ENCODE results near the gene SH3BGRL2. TPM values are rescaled to one million over a fixed set of nuclear protein-coding genes. Genes with fewer than 3 reads are reported as not detected.

SH3BGRL2 gene
- total RNA-seq, 1 experiment from 2014 or later = 11.8 TPM

DNA sequence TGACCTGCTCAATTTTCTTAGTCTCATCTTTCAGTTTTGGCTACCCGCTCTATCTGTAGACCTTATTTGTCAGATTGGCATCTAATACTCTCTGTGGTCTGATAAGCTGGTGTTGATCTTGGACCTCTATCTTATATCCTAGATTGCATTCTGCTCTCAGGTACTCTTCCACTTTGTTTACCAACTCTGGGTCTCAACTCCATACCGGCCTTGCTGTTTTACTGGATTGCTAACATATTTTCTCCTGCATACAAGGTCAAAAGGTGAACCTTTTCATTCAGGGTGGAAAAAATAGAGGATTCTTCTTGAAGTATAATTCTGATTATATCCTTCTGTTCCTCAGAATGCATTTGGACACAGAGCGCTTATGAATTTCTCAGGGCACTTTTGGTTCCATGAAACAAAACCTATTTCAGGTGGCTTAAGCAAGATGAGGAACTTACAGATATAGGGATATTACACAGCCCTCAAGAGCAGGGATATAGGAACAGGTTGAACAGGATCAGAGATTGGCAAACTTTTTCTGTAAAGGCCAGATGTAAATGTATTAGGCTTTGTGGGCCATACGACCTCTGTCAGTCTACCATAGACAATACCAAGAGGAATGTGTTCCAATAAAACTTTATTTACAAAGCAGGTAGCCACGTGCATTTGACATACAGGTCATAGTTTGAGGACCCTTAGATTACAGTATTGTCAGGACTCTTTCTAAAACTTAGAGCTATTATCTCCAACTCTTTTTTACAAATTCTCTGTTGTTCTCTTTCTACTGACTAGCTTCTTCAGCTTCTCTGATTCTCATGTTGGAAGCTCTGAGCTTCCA, 2.5 kb upstream of the SH3BGRL2 start:
- Histone ChIP-seq H3K23ac (ENCODE audit: insufficient read length, low read depth, low read length) (no peak overlapping the region), H3K56ac (ENCODE audit: insufficient read length, low read depth, low read length) (no peak overlapping the region), H3K27ac (ENCODE audit: insufficient read length, low read depth, low read length) (no peak overlapping the region), H3K9me3 (ENCODE audit: control insufficient read depth, low read depth, low read length) (no peaks in the 10 kb centered on the region), H3K79me2 (ENCODE audit: insufficient read depth, low read length) (no peaks in the 10 kb centered on the region), H2BK120ac (ENCODE audit: low read depth, low read length, poor library complexity, severe bottlenecking) (no peak overlapping the region), H3K4ac (ENCODE audit: low read depth, low read length) (no peak overlapping the region), H4K5ac (ENCODE audit: insufficient read length, low read depth, low read length) (no peak overlapping the region), H4K91ac (ENCODE audit: insufficient read length, low read depth, low read length) (no peak overlapping the region), H4K20me1 (ENCODE audit: control insufficient read depth, insufficient read depth, insufficient read length) (no peaks in the 10 kb centered on the region), H3K4me2 (ENCODE audit: insufficient read depth, insufficient read length, low read length) (no peak overlapping the region), H2BK15ac (ENCODE audit: low read depth, low read length) (no peak overlapping the region), H3K4me1 (ENCODE audit: insufficient read depth, low read length) (peaks cover 2% of the 10 kb centered on the region; the same call in 1 of the 2 replicates), H3K23me2 (ENCODE audit: insufficient read length, low read depth, low read length, poor library complexity, severe bottlenecking) (peaks cover 5% of the 10 kb centered on the region), H3K27me3 (ENCODE audit: insufficient read depth, low read length) (no peaks in the 10 kb centered on the region; the same call in 1 of the 2 replicates), H2BK20ac (ENCODE audit: low read depth, low read length, poor library complexity, severe bottlenecking) (no peak overlapping the region), H3K14ac (ENCODE audit: insufficient read depth, low read length) (no peak overlapping the region), H3K79me1 (ENCODE audit: insufficient read depth, low read depth, low read length, poor library complexity, severe bottlenecking) (no peaks in the 10 kb centered on the region), H2BK12ac (ENCODE audit: insufficient read length, low read depth, low read length) (no peak overlapping the region), H3K9ac (ENCODE audit: extremely low read depth, insufficient read length, low read length) (no peak overlapping the region), H2BK5ac (ENCODE audit: insufficient read length, low read length) (no peak overlapping the region), H4K8ac (replicated peaks; ENCODE audit: insufficient read length, low read depth, low read length) (no peak overlapping the region), H3T11ph (ENCODE audit: low read length) (no peak overlapping the region), H2AFZ (ENCODE audit: low read length) (no peak overlapping the region), H2AK5ac (ENCODE audit: insufficient read length, low read length) (no peak overlapping the region), H3K18ac (ENCODE audit: insufficient read length, low read depth, low read length) (no peak overlapping the region)
- peaks cover 16% of the 10 kb centered on the region for H3K27me3 Mint-ChIP-seq (ENCODE audit: low read depth)
- no peak for DNase-seq
- no peaks in the 10 kb centered on the region for H3K9me3 Mint-ChIP-seq
- no peak overlapping the region for H3K27ac Mint-ChIP-seq
- H3K4me3 Mint-ChIP-seq = no peak overlapping the region
- H3K36me3 Mint-ChIP-seq (ENCODE audit: insufficient read depth in 1 of 3, low read depth in 3 of 3) = no peaks in the 10 kb centered on the region
- peaks cover 14 to 20% of the 10 kb centered on the region in 2 experiments for H3K4me1 Mint-ChIP-seq
- TF ChIP-seq, protein P1, sequence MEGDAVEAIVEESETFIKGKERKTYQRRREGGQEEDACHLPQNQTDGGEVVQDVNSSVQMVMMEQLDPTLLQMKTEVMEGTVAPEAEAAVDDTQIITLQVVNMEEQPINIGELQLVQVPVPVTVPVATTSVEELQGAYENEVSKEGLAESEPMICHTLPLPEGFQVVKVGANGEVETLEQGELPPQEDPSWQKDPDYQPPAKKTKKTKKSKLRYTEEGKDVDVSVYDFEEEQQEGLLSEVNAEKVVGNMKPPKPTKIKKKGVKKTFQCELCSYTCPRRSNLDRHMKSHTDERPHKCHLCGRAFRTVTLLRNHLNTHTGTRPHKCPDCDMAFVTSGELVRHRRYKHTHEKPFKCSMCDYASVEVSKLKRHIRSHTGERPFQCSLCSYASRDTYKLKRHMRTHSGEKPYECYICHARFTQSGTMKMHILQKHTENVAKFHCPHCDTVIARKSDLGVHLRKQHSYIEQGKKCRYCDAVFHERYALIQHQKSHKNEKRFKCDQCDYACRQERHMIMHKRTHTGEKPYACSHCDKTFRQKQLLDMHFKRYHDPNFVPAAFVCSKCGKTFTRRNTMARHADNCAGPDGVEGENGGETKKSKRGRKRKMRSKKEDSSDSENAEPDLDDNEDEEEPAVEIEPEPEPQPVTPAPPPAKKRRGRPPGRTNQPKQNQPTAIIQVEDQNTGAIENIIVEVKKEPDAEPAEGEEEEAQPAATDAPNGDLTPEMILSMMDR (conservative IDR thresholded peaks at IDR 0.05) = no peak
- no CpG with 5 or more reads among the region's 5 CpGs for WGBS (ENCODE audit: extremely low coverage, insufficient read length, low lambda C conversion rate)

Measured in H9 (cell line).